ENCODE results near the gene ATP5F1E.

Gene ATP5F1E

DNA sequence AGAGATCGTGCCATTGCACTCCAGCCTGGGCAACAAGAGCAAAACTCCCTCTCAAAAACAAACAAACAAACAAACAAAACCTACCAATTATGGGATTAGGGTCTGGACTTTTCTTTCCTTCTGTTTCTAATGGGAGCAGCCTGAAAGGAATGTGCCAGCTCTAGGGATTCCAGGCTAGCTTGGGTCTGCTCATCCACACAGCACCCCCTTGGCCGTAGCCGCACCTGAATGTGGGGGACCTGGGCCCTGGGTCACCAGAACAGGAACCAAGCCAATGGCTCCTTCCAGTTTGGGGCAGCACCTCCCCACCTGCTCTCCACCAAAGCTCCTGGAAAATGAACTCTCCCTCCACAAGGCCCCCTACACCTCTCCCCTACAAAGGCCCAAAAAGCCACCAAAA, 31.8 kb downstream of the ATP5F1E start:
- H3K27ac ChIP-seq (ENCODE audit: extremely low read depth, low read depth, low read length): no peak overlapping the region
- peaks cover 10 to 42% of the 10 kb centered on the region in 2 experiments for H3K36me3 ChIP-seq (ENCODE audit: control insufficient read depth in 2 of 2, insufficient read depth in 1 of 2, low read length in 2 of 2)
- H3K9me3 ChIP-seq (ENCODE audit: control insufficient read depth, insufficient read depth, low read depth, low read length): no peaks in the 10 kb centered on the region
- TF ChIP-seq, protein P1, sequence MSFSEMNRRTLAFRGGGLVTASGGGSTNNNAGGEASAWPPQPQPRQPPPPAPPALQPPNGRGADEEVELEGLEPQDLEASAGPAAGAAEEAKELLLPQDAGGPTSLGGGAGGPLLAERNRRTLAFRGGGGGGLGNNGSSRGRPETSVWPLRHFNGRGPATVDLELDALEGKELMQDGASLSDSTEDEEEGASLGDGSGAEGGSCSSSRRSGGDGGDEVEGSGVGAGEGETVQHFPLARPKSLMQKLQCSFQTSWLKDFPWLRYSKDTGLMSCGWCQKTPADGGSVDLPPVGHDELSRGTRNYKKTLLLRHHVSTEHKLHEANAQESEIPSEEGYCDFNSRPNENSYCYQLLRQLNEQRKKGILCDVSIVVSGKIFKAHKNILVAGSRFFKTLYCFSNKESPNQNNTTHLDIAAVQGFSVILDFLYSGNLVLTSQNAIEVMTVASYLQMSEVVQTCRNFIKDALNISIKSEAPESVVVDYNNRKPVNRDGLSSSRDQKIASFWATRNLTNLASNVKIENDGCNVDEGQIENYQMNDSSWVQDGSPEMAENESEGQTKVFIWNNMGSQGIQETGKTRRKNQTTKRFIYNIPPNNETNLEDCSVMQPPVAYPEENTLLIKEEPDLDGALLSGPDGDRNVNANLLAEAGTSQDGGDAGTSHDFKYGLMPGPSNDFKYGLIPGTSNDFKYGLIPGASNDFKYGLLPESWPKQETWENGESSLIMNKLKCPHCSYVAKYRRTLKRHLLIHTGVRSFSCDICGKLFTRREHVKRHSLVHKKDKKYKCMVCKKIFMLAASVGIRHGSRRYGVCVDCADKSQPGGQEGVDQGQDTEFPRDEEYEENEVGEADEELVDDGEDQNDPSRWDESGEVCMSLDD (tag by site-specific recombination; IDR thresholded peaks at IDR 0.05): no peak
- no peak for TF ChIP-seq ZNF423 (tag by site-specific recombination; IDR thresholded peaks at IDR 0.05)
- TF ChIP-seq ZNF843 (tag by site-specific recombination; IDR thresholded peaks at IDR 0.05): no peak
- TF ChIP-seq KLF8 (tag by site-specific recombination; IDR thresholded peaks at IDR 0.05): no peak
- no peak for TF ChIP-seq ZBTB1 (tag by site-specific recombination; IDR thresholded peaks at IDR 0.05)
- no peak for TF ChIP-seq ZNF792 (tag by site-specific recombination; IDR thresholded peaks at IDR 0.05)
- no peak for TF ChIP-seq ZNF10 (tag by site-specific recombination; IDR thresholded peaks at IDR 0.05)
- no peak for TF ChIP-seq REPIN1 (tag by site-specific recombination; IDR thresholded peaks at IDR 0.05; ENCODE audit: low read depth)
- no peak for TF ChIP-seq ZNF366 (tag by site-specific recombination; conservative IDR thresholded peaks at IDR 0.05)
- TF ChIP-seq, protein P2, sequence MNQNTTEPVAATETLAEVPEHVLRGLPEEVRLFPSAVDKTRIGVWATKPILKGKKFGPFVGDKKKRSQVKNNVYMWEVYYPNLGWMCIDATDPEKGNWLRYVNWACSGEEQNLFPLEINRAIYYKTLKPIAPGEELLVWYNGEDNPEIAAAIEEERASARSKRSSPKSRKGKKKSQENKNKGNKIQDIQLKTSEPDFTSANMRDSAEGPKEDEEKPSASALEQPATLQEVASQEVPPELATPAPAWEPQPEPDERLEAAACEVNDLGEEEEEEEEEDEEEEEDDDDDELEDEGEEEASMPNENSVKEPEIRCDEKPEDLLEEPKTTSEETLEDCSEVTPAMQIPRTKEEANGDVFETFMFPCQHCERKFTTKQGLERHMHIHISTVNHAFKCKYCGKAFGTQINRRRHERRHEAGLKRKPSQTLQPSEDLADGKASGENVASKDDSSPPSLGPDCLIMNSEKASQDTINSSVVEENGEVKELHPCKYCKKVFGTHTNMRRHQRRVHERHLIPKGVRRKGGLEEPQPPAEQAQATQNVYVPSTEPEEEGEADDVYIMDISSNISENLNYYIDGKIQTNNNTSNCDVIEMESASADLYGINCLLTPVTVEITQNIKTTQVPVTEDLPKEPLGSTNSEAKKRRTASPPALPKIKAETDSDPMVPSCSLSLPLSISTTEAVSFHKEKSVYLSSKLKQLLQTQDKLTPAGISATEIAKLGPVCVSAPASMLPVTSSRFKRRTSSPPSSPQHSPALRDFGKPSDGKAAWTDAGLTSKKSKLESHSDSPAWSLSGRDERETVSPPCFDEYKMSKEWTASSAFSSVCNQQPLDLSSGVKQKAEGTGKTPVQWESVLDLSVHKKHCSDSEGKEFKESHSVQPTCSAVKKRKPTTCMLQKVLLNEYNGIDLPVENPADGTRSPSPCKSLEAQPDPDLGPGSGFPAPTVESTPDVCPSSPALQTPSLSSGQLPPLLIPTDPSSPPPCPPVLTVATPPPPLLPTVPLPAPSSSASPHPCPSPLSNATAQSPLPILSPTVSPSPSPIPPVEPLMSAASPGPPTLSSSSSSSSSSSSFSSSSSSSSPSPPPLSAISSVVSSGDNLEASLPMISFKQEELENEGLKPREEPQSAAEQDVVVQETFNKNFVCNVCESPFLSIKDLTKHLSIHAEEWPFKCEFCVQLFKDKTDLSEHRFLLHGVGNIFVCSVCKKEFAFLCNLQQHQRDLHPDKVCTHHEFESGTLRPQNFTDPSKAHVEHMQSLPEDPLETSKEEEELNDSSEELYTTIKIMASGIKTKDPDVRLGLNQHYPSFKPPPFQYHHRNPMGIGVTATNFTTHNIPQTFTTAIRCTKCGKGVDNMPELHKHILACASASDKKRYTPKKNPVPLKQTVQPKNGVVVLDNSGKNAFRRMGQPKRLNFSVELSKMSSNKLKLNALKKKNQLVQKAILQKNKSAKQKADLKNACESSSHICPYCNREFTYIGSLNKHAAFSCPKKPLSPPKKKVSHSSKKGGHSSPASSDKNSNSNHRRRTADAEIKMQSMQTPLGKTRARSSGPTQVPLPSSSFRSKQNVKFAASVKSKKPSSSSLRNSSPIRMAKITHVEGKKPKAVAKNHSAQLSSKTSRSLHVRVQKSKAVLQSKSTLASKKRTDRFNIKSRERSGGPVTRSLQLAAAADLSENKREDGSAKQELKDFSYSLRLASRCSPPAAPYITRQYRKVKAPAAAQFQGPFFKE (tag by site-specific recombination; IDR thresholded peaks at IDR 0.05; ENCODE audit: borderline replicate concordance): no peak
- TF ChIP-seq, protein P3, sequence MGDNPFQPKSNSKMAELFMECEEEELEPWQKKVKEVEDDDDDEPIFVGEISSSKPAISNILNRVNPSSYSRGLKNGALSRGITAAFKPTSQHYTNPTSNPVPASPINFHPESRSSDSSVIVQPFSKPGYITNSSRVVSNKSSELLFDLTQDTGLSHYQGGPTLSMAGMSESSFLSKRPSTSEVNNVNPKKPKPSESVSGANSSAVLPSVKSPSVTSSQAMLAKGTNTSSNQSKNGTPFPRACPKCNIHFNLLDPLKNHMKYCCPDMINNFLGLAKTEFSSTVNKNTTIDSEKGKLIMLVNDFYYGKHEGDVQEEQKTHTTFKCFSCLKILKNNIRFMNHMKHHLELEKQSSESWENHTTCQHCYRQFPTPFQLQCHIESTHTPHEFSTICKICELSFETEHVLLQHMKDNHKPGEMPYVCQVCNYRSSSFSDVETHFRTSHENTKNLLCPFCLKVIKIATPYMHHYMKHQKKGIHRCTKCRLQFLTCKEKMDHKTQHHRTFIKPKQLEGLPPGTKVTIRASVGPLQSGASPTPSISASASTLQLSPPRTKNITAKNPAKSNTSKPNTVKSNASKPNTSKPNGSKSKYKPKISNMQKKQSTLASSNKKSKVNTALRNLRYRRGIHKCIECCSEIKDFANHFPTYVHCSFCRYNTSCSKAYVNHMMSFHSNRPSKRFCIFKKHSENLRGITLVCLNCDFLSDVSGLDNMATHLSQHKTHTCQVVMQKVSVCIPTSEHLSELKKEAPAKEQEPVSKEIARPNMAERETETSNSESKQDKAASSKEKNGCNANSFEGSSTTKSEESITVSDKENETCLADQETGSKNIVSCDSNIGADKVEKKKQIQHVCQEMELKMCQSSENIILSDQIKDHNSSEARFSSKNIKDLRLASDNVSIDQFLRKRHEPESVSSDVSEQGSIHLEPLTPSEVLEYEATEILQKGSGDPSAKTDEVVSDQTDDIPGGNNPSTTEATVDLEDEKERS (tag by site-specific recombination; IDR thresholded peaks at IDR 0.05): no peak
- no peak for TF ChIP-seq ZNF24 (tag by site-specific recombination; IDR thresholded peaks at IDR 0.05)
- no peak for TF ChIP-seq ZNF174 (tag by site-specific recombination; IDR thresholded peaks at IDR 0.05)
- no peak for TF ChIP-seq ZBTB7A (tag by site-specific recombination; IDR thresholded peaks at IDR 0.05; ENCODE audit: low read depth)
- H3K4me3 ChIP-seq (ENCODE audit: low read depth, low read length): no peak overlapping the region
- peaks cover 1% of the 10 kb centered on the region; the same call in 1 of the 2 replicates for H3K4me1 ChIP-seq (ENCODE audit: control insufficient read depth, insufficient read depth, low read length)
- CTCF ChIA-PET: no interaction called here
- POLR2A ChIA-PET: no interaction called here

DNA sequence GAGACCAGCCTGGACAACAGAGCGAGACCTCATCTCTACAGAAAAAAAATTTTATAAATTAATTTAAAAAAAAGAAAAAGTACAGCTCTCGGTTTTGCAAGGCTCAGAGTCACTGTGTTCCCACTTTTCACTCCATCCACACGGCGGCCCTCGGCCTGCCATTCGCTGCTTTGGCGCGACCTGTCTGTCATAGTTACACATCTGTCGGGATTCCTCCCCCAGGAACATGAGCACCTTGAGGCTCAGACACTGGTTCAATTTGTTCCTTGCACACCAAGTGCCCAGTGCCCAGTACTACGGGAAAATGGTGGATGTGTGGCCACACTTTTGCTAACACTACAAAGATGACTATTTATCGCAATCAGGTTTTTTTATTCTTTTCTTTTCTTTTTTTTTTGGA, 33.5 kb downstream of the ATP5F1E start:
- ChIA-PET CTCF (no interaction called here), POLR2A (interaction anchor here (1.1 kb wide), 1 partner anchor 12 kb away, joined by 5 read pairs; no protein-coding TSS in a partner anchor)
- H3K4me1 ChIP-seq (ENCODE audit: control insufficient read depth, insufficient read depth, low read length): no peaks in the 10 kb centered on the region
- no peak for TF ChIP-seq ZNF10 (tag by site-specific recombination; IDR thresholded peaks at IDR 0.05)
- TF ChIP-seq, protein P4, sequence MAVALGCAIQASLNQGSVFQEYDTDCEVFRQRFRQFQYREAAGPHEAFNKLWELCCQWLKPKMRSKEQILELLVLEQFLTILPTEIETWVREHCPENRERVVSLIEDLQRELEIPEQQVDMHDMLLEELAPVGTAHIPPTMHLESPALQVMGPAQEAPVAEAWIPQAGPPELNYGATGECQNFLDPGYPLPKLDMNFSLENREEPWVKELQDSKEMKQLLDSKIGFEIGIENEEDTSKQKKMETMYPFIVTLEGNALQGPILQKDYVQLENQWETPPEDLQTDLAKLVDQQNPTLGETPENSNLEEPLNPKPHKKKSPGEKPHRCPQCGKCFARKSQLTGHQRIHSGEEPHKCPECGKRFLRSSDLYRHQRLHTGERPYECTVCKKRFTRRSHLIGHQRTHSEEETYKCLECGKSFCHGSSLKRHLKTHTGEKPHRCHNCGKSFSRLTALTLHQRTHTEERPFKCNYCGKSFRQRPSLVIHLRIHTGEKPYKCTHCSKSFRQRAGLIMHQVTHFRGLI (tag by site-specific recombination; IDR thresholded peaks at IDR 0.05): no peak
- no peak for TF ChIP-seq MEIS1 (CRISPR knock-in tag; IDR thresholded peaks at IDR 0.05; ENCODE audit: borderline replicate concordance)
- no peak for TF ChIP-seq ZNF221 (tag by site-specific recombination; IDR thresholded peaks at IDR 0.05; ENCODE audit: borderline replicate concordance)
- no peak overlapping the region for H3K27ac ChIP-seq (ENCODE audit: extremely low read depth, low read depth, low read length)
- no peak overlapping the region for H3K4me3 ChIP-seq (ENCODE audit: low read depth, low read length)
- H3K9me3 ChIP-seq (ENCODE audit: control insufficient read depth, insufficient read depth, low read depth, low read length): no peaks in the 10 kb centered on the region
- peaks cover 17 to 54% of the 10 kb centered on the region in 2 experiments for H3K36me3 ChIP-seq (ENCODE audit: control insufficient read depth in 2 of 2, insufficient read depth in 1 of 2, low read length in 2 of 2)

Measured in HEK293 (cell line).